A549 (cell line): ENCODE data around the gene MAGEF1.

ENCODE experiments used
- CEBPB ChIP-seq, 2 experiments: fragments of >200 bp in 1 of 2; sonication (Bioruptor Twin) in 1 of 2; formaldehyde crosslinking in 1 of 2; IDR thresholded peaks; 2 replicates each; pipeline ENCODE4 v1.6.1; 2012 to 2016
- CTCF ChIP-seq: fragments of >200 bp; sonication (Bioruptor Twin); formaldehyde crosslinking; IDR thresholded peaks from 3 replicates; pipeline ENCODE4 v1.5.1; 2016
- HDAC2 ChIP-seq: fragments of 200-600 bp; sonication (generic); IDR thresholded peaks from 2 replicates; pipeline ENCODE4 v1.6.1; 2016
- MYC ChIP-seq: IDR thresholded peaks from 2 replicates; pipeline ENCODE4 v1.6.1; 2012; ENCODE audit warnings: mild to moderate bottlenecking, inconsistent platforms, low read length, improper control_type of control experiment, borderline replicate concordance
- POLR2A ChIP-seq: IDR thresholded peaks from 2 replicates; pipeline ENCODE4 v1.6.1; 2012; ENCODE audit warnings: mild to moderate bottlenecking, low read length
- REST ChIP-seq: fragments of 200-600 bp; sonication (generic); IDR thresholded peaks from 2 replicates; pipeline ENCODE4 v1.6.1; 2016; ENCODE audit warnings: antibody characterized with exemption, mild to moderate bottlenecking, moderate library complexity

- no peak for TF ChIP-seq MYC
- TF ChIP-seq REST, result no peak
- no peak for TF ChIP-seq CTCF
- TF ChIP-seq POLR2A, result no peak
- TF ChIP-seq HDAC2, result no peak
- TF ChIP-seq CEBPB (IDR thresholded peaks at IDR 0.05), result no peak
Observed at GRCh38 chr3:184690192-184690883, 21.5 kb downstream of the MAGEF1 start.
